ENCODE data around the gene GET3.

- no peak for TF ChIP-seq CTCF (IDR thresholded peaks at IDR 0.05)
- TF ChIP-seq RELA (CRISPR knock-in tag; IDR thresholded peaks at IDR 0.05; ENCODE audit: borderline replicate concordance), result no peak
- no peak for TF ChIP-seq JUN (CRISPR knock-in tag; IDR thresholded peaks at IDR 0.05)
- no peak for TF ChIP-seq ZNF232 (CRISPR knock-in tag; IDR thresholded peaks at IDR 0.05)
- TF ChIP-seq PRDM15 (CRISPR knock-in tag; IDR thresholded peaks at IDR 0.05), result no peak
- no peak for TF ChIP-seq ZBTB21 (CRISPR knock-in tag; IDR thresholded peaks at IDR 0.05; ENCODE audit: borderline replicate concordance)
- TF ChIP-seq ZBTB43 (CRISPR knock-in tag; IDR thresholded peaks at IDR 0.05), result no peak
- no peak for TF ChIP-seq USF1 (CRISPR knock-in tag; IDR thresholded peaks at IDR 0.05)
- TF ChIP-seq TCF7 (CRISPR knock-in tag; IDR thresholded peaks at IDR 0.05; ENCODE audit: low read depth), result no peak
- no peak for TF ChIP-seq ZNF138 (CRISPR knock-in tag; conservative IDR thresholded peaks at IDR 0.05)
- no peak for TF ChIP-seq ATF2 (CRISPR knock-in tag; IDR thresholded peaks at IDR 0.05; ENCODE audit: borderline replicate concordance, low read depth)
- no peak for TF ChIP-seq FOXJ3 (CRISPR knock-in tag; IDR thresholded peaks at IDR 0.05; ENCODE audit: borderline replicate concordance)
Measured at GRCh38 chr19:12705654-12706331, 31.5 kb upstream of the GET3 start.
